NCI-H345 treated with DMSO at 0.1 percent for 48 hours (cell line): Measurements from ENCODE around the gene GMIP.
"Not testable (repeated sequence)": the region's sequence is repeated elsewhere in the genome, so short reads cannot be mapped to it uniquely, and the experiment has no call there.

Source experiments
- DNase-seq: peaks from one replicate; lab custom pipeline; 2025; ENCODE audit not compliant: unreplicated experiment; lab: John Stamatoyannopoulos, UW

GMIP gene, protein sequence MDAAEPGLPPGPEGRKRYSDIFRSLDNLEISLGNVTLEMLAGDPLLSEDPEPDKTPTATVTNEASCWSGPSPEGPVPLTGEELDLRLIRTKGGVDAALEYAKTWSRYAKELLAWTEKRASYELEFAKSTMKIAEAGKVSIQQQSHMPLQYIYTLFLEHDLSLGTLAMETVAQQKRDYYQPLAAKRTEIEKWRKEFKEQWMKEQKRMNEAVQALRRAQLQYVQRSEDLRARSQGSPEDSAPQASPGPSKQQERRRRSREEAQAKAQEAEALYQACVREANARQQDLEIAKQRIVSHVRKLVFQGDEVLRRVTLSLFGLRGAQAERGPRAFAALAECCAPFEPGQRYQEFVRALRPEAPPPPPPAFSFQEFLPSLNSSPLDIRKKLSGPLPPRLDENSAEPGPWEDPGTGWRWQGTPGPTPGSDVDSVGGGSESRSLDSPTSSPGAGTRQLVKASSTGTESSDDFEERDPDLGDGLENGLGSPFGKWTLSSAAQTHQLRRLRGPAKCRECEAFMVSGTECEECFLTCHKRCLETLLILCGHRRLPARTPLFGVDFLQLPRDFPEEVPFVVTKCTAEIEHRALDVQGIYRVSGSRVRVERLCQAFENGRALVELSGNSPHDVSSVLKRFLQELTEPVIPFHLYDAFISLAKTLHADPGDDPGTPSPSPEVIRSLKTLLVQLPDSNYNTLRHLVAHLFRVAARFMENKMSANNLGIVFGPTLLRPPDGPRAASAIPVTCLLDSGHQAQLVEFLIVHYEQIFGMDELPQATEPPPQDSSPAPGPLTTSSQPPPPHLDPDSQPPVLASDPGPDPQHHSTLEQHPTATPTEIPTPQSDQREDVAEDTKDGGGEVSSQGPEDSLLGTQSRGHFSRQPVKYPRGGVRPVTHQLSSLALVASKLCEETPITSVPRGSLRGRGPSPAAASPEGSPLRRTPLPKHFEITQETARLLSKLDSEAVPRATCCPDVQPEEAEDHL

GRCh38 chr19:19643158-19644053, at the start of gene GMIP:
Gene GMIP, minus strand, starts transcription at chr19:19643657. Its CDS starts 128 bp downstream, at chr19:19643529.
- DNase-seq, result peak; percentile 45

DNA sequence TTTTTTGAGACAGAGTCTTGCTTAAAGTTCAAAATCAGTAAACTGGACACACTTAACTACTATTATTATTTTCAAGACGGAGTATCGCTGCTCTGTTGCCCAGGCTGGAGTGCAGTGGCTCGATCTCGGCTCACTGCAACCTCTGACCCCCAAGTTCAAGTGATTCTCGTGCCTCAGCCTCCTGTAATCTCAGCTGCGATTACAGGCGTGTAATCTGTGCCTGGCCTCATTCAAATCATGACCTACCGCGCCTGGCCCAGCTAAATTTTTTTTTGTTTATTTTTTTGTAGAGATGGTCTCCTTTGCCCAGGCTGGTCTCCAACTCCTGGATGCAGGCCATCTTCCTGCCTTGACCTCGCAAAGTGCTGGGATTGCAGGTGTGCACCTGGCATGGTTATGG, 48.2 kb upstream of the GMIP start:
- DNase-seq, result no peak

GRCh38 chr19:19689023-19689422, 45.6 kb upstream of the GMIP start:
- DNase-seq, result not testable (repeated sequence)

DNA sequence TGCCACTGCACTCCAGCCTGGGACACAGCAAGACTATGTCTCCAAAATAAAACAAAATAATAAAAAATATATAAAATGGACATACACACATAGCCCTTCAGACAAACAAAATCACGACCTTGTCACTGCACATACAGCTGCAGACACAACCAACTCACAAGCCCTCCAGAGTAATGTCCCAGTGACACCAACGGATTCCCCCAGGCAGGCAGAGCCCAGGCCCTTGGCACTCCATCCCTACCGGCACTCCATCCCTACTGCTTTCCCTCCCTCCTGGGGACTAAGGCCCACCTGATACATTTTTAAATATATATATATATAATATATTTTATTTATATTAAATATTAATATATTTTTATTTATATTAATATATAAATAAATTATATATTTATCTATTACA, 43.6 kb upstream of the GMIP start:
- DNase-seq, result no peak

DNA sequence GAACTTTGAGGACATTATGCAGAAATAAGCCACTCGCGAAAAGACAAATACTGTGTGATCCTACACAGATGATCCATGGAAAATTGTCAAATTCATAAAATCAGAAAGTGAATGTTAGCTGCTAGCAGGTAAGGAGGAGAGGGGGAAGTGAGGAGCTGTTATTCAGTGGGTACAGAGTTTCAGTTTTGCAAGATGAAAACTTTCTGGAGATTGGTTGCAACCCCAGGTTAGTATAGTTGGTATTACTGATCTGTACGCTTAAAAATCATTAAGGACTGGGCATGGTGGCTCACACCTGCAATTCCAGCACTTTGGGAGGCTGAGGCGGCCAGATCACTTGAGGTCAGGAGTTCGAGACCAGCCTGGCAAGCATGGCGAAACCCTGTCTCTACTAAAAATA, 43.1 kb upstream of the GMIP start:
- no peak for DNase-seq

GRCh38 chr19:19686119-19686518, 42.7 kb upstream of the GMIP start:
- not testable (repeated sequence) for DNase-seq

DNA sequence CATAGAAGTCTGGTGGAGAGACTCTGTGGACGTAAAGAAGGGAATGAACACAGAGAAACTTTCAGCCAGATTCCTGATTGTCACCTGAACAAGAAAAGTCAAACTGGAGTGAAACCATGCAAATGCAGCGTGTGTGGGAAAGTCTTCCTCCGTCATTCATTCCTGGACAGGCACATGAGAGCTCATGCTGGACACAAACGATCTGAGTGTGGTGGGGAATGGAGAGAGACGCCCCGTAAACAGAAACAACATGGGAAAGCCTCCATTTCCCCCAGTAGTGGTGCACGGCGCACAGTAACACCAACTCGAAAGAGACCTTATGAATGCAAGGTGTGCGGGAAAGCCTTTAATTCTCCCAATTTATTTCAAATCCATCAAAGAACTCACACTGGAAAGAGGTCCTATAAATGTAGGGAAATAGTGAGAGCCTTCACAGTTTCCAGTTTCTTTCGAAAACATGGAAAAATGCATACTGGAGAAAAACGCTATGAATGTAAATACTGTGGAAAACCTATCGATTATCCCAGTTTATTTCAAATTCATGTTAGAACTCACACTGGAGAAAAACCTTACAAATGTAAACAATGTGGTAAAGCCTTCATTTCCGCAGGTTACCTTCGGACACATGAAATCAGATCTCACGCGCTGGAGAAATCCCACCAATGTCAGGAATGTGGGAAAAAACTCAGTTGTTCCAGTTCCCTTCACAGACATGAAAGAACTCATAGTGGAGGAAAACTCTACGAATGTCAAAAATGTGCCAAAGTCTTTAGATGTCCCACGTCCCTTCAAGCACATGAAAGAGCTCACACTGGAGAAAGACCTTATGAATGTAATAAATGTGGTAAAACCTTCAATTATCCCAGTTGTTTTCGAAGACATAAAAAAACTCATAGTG, 36.0 kb upstream of the GMIP start:
- DNase-seq, result no peak

DNA sequence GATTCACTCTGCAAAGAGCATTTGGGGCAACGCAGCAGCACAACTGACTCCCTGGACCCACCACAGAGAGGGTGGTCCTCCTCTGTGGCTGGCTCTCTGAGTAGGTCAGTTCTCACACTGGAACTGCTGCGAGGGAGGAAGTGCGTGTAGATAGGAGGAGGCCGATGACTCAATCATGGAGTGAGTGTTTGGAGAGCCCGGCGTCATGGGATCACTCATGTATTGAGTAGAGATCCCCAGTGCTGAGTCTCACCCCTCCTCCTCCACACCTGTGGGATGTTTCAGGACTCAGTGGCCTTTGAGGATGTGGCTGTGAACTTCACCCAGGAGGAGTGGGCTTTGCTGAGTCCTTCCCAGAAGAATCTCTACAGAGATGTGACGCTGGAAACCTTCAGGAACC, 34.1 kb upstream of the GMIP start:
- DNase-seq, result no peak

GRCh38 chr19:19674315-19674714, 30.9 kb upstream of the GMIP start:
- no peak for DNase-seq

GRCh38 chr19:19672816-19673215, 29.4 kb upstream of the GMIP start:
- no peak for DNase-seq

DNA sequence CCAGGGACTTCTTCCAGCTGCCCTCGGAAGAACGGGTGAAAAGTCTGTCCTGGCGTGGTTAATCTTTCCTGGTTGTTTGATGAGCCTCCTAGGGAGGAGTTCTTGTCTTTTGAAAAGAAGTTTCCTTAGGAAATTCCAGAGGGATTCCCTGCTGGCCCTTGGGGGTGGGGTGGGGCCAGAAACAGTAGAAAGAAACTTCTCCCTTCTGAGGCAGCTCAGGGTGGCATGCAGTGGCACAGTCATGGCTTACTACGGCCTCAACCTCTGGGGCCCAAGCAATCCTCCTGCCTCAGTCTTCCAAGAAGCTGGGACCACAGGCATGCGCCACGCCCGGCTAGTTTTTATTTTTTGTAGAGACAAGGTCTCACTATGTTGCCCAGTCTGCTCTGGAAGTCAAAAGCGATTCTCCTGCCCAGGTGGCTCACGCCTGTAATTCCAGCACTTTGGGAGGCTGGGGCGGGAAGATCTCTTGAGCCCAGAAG, 26.7 kb upstream of the GMIP start:
- no peak for DNase-seq

DNA sequence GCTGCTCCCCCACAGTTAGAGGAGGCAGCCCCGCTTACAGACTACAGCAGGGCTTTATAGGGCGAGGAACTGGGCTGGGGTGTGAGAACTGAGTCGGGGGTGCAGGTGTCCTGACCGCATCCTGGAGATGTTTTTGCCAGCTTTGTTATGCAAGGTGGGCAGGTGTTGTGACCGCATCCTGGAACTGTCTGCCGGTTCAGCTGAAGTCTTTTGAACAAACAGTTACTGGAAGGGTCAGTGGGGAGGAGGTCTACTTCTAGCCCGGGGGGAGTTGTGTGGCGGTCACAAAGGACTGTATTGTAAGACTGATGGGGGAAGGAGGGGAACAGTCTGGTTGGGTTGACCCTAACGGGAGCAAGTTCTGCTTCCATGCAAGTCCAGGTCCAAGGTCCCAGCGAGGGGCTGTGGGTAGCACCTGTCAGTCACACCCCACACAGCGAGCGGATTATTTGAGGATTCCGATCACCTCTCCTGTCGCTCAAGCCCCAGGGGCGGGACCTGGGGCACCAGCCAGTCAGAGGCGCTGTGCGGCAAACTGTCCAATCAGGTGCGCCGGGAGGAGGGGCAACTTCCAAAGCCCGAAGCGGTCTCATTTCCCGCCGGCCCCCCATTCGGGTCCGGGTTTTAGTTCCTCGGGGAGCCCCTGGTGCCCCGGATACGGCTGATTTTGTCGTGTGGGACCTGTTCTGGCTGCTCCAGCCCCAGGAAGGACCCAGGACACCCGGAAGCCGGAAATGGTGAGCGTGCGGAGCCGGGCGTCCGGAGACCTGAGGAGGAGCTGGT, 25.0 kb upstream of the GMIP start, which contains the start of gene ZNF101:
TSS of gene ZNF101 (plus strand) at position 610 of the 783 bp plus-strand sequence. CDS start at position 735, 125 bp downstream.
- DNase-seq, result peak; percentile 69

DNA sequence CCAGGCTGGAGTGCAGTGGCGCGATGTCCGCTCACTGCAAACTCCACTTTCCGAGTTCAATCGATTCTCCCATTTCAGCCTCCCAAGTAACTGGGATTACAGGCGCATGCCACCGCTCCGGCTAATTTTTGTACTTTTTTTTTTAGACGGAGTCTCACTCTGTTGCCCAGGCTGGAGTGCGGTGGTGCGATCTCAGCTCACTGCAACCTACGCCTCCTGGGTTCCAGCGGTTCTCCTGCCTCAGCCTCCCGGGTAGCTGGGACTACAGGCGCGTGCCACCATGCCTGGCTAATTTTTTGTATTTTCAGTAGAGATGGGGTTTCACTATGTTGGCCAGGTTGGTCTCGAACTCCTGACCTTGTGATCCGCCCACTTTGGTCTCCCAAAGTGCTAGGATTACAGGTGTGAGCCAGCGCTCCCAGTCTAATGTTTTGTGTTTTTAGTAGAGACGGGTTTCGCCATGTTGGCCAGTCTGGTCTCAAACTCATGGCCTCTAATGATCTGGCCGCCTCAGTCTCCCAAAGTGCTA, 22.0 kb upstream of the GMIP start:
- not testable (repeated sequence) for DNase-seq

DNA sequence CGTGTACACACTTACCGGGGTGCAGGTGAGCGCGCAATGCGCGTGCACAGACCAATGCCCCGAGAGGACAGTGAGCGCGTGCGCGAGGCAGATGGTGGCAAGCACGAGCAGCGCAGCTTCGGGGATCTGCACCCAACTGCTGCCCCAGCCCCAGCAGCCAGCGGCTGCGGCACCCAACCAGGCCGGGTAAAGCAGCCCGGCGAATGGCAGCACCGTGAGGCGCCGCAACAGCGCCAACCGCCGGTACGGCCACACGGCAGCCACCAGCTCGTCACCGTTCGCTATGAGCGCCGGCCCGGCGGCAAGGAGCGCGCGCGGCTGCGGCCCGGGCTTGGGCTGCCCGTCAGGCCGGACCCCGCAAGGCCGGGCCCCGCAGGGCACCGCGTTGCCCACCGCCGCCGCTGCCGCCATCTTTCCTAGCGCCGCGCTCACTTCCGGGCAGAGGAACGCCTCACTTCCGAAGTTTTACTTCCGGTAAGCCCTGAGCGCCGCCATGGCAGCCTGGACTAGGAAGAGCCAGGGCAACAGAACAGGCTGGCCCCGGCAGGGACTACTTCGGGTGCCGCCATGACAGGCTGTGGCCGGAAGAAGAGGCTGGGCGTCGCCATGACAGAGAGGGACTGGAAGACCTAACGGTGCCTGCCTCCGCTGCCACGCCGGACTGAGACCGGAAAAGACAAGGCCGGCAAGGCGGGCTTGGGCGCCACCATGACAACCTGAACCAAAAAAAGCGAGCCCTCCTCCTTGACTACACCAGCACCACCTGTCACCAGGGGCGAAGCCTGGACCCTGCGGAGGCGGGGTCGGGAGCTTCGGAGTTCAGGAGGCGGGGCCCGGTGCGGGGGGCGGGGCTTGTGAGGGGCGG, 20.0 kb upstream of the GMIP start, which contains the start of gene ATP13A1:
TSS of gene ATP13A1 (minus strand) at position 421 of the 865 bp plus-strand sequence. CDS start at position 411, 10 bp downstream.
- DNase-seq, result peak; percentile 83

- DNase-seq, result no peak
These were observed 19.4 kb upstream of the GMIP start for GRCh38 chr19:19662871-19663255.

DNA sequence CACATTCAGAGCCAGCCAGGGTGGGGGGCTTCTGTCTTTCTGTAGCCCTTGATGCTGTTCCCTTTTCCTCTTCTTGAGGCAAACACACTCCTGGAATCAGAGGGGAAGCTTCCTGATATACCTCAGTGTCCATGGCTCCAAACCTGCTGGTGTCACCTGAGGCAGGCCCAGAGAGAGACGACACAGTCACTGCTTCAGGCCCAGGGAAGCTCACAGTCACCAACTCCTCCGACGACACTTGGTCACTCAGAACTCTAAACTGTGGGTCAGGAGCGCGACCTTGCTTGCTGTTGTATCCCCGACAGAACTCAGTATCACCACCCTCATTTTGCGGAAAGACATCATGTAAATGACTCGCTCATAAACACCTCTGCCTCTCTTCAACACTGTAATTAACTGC, 18.9 kb upstream of the GMIP start:
- DNase-seq, result no peak

DNA sequence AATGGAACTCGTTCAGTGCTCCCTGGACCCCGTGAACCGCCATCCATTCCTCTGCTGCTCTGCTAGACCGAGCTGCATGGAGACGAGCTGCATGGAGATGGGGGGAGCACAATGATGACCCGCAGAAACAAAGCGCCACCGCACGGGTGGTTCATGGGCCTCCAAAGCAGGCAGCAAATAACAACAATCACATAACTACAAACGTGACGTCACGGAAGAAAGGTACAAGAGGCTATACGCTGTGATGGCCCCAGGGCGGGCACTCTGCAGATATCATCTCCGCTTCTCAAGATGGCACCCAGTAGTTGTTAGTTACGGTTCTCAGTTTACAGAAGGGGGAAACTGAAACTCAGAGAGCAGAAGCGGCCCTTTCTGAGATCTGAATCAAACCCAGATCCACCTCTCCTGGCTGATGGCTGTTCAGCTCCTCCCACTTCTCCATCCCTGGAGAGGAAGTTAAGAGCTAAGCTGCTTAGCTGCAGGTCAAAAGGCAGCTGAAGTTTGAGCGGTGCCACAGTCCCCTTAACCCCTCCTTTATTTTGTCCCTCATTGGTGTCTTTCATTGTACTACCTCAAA, 18.3 kb upstream of the GMIP start:
- DNase-seq, result no peak
